ENCODE results near the gene DIP2B.
"Not testable (repeated sequence)": the region's sequence is repeated elsewhere in the genome, so short reads cannot be mapped to it uniquely, and the experiment has no call there.

The DIP2B gene, protein sequence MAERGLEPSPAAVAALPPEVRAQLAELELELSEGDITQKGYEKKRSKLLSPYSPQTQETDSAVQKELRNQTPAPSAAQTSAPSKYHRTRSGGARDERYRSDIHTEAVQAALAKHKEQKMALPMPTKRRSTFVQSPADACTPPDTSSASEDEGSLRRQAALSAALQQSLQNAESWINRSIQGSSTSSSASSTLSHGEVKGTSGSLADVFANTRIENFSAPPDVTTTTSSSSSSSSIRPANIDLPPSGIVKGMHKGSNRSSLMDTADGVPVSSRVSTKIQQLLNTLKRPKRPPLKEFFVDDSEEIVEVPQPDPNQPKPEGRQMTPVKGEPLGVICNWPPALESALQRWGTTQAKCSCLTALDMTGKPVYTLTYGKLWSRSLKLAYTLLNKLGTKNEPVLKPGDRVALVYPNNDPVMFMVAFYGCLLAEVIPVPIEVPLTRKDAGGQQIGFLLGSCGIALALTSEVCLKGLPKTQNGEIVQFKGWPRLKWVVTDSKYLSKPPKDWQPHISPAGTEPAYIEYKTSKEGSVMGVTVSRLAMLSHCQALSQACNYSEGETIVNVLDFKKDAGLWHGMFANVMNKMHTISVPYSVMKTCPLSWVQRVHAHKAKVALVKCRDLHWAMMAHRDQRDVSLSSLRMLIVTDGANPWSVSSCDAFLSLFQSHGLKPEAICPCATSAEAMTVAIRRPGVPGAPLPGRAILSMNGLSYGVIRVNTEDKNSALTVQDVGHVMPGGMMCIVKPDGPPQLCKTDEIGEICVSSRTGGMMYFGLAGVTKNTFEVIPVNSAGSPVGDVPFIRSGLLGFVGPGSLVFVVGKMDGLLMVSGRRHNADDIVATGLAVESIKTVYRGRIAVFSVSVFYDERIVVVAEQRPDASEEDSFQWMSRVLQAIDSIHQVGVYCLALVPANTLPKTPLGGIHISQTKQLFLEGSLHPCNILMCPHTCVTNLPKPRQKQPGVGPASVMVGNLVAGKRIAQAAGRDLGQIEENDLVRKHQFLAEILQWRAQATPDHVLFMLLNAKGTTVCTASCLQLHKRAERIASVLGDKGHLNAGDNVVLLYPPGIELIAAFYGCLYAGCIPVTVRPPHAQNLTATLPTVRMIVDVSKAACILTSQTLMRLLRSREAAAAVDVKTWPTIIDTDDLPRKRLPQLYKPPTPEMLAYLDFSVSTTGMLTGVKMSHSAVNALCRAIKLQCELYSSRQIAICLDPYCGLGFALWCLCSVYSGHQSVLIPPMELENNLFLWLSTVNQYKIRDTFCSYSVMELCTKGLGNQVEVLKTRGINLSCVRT (N-terminal part only)

DNA sequence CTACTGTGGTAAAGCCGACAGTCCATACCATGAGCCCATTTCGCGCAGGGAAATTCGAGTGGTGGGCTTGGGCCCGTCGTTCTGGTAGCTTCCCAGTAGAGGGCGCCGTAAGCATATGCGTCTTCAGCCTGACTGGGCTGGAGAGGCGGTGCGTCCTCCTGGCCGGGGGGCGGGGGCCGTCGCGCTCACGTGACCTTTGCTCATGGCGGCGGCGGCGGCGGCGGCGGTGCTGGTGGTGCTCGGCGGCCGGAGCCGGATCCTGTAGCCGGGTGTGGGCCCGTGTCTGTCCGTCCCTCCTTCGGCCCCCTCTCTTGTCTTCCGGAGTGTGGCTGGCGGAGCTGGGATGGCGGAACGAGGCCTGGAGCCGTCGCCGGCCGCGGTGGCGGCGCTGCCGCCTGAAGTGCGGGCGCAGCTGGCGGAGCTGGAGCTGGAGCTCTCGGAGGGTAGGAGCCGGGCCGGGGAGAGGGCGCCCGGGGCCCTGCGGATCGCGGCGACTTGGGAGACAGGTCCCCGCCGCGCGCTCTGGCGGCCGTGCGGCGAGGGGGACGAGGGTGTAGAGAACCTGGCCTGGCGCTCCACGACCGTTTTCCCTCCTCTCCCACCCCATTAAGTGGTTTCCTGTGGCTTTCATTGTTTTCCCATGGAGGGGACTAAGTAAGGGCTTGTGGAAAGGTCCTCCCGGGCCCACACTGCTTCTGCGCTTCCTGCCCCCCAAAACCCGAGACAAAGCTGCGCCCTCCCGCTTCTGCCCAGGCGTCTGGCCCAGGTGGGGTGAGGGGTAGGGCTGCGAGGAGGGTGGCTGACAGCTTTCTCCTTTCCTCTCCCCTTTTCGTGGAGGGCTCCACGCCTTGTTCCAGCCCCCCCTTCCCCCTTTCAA is at the start of gene DIP2B:
Gene DIP2B (plus strand): TSS at position 188 of the 877 bp plus-strand sequence. CDS start 156 bp downstream, at position 344.
- peak; percentile 93 for DNase-seq (ENCODE audit: low read depth)

DNA sequence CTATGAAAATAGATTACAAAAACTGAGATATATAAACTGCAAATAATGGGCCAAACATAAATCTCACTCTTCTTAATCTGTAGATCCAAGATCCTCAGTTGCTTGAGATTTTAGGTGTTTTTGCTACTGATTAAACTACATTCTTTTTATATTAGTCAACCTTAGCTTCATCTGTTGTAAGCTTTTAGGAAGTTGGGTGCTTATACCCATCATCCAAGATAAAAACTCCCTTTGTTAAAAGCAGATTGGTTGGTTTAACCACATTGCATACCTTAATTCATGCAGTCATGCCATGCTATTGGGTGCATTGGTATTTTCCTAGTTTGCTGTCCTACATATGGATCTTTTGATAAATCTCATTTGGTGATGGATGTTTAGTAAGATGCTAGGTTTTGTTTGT is 46.2 kb upstream of the DIP2B start:
- no peak for DNase-seq (ENCODE audit: low read depth)

DNA sequence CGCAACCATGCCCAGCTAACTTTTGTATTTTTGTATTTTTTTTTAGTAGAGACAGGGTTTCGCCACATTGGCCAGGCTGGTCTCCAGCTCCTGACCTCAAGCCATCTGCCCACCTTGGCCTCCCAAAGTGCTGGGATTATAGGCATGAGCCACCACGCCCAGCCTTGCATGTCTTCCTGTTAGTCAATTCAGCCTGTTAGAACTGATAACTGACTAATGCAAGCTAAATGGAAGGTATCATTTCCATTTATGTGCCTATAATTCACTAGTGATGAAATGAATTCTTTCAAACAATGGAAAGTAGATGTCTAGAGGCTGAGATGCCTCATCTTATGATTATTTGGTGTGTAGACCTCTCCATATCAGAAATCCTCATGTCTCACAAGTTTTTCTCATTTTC is 37.3 kb upstream of the DIP2B start:
- DNase-seq (ENCODE audit: low read depth), result no peak

DNA sequence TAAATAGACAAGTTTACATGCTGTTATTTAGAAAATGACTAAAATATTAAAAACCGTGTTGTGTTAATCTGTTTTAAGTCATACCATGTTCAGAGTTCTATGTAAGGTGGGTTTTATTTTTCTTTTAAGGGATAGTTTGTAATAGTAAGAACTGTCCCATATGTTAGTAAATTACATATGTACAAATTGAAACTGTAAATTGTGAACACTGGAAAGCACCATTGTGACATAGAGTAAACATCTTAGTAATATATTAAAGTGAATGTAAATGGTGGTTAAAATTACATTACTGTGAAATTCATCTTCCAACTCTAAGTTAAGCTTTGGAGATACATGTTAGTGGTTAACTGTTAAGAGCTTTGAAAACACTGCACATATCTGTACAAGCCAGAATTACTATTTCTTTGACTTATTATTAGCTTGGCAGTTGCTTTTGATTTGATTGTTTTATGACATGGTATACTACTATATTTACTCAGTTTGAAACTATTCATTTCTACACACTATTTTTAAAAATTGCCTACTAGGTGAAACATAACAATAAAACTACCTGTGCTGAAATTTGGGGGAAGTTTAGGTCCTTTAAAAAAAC is 27.4 kb upstream of the DIP2B start:
- DNase-seq (ENCODE audit: low read depth), result no peak

DNA sequence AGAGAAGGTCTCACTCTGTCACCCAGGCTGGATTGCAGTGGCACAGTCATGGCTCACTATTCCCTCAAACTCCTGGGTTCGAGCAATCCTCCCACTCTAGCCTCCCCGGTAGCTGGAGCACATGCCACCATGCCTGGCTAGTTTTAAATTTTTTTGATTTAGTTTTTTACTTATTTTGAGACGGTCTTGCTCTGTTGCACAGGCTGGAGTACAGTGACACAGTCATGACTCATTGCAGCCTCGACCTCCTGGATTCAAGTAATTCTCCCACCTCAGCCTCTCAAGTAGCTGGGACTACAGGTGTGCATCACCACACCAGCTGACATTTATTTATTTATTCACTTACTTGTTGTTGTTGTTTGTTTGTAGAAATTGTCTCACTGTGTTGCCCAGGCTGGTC is 22.2 kb upstream of the DIP2B start:
- no peak for DNase-seq (ENCODE audit: low read depth)

DNA sequence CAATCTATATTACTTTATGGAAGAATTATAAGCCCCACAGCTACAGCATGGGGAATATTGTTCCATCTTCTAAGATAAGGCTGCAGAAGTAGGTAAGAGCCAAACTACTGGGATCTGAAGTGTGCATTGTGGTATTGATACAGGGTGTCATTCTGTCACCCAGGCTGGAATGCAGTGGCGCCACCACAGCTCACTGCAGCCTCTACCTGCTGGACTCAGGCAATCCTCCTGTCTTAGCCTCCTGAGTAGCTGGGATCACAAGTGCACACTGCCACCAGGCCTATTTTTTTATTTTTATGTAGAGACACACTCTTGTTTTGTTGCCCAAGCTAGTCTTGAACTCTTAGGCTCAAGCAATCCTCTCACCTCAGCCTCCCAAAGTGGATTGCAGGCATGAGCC is 21.3 kb upstream of the DIP2B start:
- no peak for DNase-seq (ENCODE audit: low read depth)

DNA sequence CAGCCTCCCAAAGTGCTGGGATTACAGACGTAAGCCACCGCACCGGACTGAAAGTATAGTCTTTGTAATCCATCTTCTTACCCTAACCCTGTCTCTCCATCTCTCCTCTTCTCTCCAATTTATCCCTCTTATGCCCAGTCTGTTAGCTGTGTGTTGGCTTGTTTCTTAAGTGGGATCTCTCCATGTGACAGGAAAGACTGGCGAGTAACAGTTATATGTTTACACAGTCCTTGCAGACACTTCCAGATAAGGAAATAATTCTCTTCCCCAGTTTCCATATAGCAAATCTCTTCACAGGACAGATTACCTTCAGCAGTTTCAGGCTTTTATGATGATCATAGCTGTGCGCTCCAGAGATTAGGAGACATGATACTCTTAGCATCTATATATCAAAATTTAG is 16.0 kb upstream of the DIP2B start:
- no peak for DNase-seq (ENCODE audit: low read depth)

DNA sequence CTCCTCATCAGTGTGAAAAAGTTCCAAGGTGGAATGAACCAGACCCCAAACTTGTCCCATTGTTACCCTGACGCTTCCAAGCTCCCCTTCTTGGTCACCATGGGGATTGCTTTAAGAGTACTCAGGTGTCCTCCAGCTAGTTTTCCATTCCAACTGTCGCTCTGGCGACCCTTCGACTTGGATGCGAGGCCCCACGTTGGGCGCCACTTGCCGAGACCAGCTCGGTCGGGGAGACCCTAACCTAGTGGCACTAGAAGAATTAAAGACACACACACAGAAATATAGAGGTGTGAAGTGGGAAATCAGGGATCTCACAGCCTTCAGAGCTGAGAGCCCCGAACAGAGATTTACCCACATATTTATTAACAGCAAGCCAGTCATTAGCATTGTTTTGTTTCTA is 6.7 kb upstream of the DIP2B start:
- not testable (repeated sequence) for DNase-seq (ENCODE audit: low read depth)

DNA sequence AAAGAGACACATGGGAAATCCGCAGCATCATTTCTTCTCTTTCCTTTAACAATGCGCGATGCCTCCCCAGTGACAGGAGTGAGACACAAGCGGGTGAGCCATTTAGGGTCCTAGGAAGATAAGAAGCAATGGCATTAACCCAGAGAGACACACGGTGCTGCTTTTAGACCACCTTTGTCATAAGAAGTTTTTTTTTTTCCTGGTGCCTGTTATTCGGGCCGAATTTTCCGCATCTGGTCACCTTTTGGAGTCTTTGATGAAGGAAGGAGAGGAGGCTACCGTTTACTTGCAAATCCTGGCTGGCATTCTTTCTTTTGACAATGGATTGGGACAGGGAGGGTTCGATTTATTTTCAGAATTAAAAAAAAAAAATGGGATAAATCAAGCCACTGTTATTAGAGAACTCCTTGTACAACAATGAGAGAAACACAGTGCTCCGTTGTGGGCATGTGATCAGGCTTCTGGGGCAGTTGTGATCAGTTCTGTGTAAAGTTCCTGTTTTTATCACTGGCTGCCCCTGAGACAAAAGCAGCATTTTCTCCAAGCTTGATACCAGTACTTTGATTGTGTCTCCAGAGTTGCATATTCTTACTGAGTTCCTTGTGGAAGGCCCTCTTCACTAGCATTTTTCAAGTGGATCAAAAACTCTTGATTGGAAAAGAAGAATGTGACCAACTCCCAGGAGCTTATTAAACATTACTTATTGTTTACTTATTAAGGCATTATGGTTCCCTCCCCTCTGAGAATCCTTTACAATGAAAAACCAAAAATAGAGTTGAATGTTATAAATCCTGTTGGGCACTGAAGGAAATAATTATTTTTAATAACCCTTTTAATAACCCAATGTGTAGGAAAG is 1.1 kb downstream of the DIP2B start:
- no peak for DNase-seq (ENCODE audit: low read depth)

DNA sequence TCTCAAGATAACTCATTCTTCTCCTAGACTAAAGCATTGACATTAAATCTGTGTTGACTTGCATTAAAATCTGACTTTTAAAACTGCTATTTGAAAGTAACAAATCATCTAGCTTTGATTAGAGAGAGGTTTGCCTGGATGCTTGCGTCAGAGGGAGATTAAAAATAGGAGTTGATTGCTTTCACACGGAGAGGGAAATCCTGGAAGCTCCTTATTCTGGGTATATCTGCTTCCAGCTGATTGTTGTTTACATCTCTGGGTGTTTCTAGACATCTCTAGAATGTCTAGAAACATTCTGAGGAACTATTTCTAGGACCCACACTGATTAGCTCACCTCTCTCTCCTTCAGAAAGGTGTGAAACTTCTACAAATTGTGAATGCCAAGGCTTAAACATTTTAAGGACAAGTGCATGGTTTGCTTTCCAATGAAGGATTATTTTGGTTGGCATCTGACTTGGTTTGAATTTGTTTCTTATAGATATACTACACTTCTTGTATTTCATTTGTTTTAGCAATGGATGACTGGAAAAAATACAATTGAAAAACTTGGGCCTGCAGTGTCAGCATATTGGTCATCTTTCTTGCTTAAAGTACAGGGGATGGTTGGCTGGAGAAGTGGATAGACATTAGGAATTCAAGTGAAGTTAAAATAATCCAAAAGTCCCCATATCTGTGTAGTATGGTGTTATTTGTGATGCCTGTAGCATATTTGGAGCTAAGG is 2.1 kb downstream of the DIP2B start:
- DNase-seq (ENCODE audit: low read depth), result no peak

DNA sequence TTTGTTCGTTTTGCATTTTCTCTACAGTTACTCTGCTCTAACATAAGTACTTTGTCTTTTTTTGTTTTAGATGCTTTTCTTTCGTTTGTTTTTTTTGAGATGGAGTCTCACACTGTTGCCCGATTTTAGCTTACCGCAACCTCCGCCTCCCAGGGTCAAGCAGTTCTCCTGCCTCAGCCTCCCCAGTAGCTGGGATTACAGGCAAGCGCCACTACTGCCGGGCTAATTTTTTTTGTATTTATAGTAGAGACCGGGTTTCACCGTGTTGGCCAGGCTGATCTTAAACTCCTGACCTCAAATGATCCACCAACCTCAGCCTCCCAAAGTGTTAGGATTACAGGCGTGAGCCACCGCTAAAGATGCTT is 2.7 kb downstream of the DIP2B start:
- no peak for DNase-seq (ENCODE audit: low read depth)

DNA sequence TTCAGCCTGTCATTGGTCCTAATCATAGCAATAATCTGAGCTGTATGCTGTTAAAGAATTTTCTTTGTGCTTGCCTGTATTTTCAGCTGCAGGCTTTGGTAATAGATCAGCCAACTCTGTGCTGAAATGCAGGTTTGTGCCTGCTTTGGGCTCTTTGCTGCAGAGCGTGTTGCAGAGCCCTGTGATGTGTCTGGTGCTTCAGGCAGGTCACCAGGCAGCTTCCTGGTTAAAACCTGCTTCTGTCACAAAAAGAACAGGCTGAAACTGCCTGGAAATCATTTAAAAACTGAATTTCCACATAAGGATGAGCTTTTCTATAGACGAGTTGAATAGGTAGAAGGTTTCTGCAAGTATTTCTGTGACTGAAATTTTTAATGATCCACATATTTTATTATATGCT is 3.1 kb downstream of the DIP2B start:
- no peak for DNase-seq (ENCODE audit: low read depth)

DNA sequence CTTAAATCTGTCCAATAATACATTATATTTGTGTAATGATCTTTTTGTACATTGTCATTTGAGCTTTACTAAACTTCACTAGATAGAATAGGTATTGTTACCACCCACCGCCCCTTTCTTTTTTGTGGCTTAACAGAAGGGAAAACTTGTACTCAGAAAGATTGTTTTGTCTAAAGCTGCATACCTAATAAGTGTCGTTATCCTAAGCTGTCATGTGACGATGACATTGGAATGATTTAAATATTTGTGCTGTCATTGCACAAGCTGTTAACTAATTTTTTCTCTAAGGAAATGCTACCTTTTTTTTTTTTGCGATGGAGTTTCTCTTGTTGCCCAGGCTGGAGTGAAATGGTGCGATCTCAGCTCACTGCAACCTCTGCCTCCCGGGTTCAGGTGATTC is 3.6 kb downstream of the DIP2B start:
- DNase-seq (ENCODE audit: low read depth), result no peak

DNA sequence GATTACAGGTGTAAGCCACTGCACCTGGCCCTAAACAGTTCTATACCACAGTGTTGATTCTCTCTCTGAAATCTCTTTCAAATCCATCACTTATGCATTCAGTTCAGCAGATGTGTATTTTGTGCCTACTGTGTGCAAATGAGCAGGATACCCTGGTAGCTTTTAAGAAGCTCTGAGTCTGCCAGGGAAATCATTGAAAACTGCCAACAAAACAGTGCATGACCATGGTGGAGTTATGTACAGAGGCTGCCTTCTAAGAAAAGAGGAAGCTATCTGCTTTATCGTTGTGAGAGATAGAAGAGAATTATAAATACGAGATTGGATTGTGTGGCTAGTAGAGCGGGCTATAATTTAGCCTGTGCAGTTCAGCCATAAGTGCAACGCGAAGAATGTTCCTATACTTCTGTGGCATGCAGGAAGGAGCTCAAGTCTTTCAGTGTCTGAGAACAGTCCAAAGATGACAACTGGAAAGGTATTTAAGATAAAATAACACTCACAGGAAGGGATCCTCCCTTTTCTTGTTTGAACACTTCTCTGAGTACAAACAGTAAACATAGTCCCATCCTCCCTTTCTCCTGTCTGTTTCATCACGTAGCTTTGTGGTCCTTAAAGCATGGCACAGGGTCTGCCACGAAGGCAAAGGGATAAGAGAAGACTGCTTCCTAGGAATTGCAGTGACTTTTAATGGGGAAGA is 4.3 kb downstream of the DIP2B start:
- no peak for DNase-seq (ENCODE audit: low read depth)

DNA sequence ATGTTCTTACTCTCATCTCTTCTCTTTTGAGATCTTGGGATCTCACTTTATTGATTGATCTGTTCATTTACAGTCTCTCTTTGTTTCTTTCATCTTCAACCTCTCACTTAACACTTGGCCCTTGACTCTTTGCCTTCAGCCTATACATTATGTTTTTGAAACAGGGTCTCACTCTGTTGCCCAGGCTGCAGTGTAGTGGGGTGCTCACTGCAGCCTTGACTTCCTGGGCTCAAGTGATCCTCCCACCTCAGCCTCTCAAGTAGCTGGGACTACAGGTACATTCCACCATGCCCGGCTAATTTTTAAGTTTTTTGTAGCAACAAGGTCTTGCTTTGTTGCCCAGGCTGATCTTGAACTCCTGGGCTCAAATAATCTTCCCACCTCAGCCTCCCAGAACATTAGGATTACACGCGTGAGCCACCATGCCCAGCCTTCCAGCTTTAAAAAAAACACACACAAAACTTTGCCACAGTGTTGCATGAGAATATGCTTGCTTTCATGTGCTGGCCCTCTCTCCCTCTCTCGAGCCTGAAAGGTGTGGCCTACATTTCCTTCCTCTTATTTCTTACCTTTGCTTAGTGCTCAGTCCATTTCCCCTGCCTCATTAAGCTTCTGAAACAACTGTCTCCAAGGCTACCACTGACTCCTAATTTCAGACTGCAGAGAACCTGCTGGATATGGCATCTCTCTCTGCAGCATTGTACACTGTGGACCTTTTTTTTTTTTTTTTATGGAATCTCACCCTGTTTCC is 9.9 kb downstream of the DIP2B start:
- no peak for DNase-seq (ENCODE audit: low read depth)

DNA sequence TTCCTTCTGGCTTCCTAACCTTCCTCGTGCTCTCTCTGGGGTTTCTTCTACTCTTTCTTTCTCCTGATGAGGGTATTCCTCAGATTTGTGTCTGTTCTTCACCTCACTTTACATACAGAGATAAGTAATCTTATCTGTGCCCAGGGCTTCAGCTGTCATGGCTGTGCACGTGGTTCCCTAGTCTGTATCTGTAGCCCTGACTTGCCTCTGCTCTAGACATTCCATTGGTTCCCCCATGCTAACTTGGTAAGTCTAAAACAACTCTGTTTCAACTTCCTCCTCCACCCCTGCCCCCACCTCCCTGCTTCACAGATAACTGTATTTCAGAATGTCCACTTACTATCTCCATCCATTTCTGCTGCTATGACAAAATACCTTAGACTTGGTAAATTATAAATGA is 10.8 kb downstream of the DIP2B start:
- no peak for DNase-seq (ENCODE audit: low read depth)

DNA sequence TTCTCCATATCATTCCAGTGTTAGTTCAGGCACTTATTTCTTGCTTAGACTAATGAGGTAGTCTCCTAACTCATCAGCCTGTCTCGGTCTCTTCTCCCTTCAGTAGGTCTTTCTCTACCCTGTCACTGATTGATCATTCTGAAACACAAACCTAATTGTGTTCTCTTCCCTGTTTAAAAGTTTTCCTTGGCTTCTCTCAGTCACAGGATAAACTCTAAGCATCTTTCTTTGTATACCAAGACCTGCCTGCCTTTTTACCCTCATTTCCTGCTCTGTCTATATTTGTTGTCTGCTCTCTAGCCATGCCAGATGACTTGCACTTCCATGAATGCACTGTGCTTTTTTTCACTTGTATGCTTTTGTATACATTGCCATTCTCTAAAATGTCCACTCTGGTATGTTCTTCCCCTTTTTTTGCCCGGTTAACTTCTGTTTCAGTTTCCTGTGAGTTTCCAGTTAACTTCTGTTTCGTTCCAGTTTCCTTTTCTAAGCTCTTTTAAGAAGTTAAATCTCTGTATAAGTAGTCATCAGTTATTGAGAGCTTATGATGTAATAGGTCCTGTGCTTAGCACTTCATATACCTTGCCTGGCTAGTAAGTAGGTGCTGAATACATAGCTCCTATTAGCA is 12.8 kb downstream of the DIP2B start:
- no peak for DNase-seq (ENCODE audit: low read depth)

DNA sequence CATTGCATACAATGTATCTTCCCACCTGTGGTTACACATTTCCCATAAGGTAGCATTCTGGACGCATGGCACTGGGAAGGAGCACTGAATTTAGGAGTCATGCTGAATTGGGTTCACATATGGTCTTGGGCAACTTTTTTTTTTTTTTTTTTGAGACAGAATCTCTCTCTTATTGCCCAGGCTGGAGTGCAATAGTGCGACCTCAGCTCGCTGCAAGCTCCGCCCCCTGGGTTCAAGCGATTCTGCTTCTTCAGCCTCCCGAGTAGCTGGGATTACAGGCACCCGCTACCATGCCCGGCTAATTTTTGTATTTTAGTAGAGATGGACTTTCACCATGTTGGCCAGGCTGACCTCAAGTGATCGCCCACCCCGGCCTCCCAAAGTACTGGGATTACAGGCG is 13.3 kb downstream of the DIP2B start:
- DNase-seq (ENCODE audit: low read depth), result no peak

Measured in activated T-helper 9 cell treated with anti-CD3 and anti-CD28 coated beads, Interleukin-2, amount 50 U/mL, for 16 hours (primary cell).